ENCODE data around the gene INO80D.

Gene INO80D

GRCh38 chr2:205998583-205998982, 87.4 kb downstream of the INO80D start:
- no peak for ATAC-seq

GRCh38 chr2:205996161-205996560, 89.8 kb downstream of the INO80D start:
- ATAC-seq, result no peak
- no peak for TF ChIP-seq SNAI2 (CRISPR knock-in tag; IDR thresholded peaks at IDR 0.05)
- TF ChIP-seq TOX (CRISPR knock-in tag; IDR thresholded peaks at IDR 0.05; ENCODE audit: borderline replicate concordance), result no peak
- no peak for TF ChIP-seq CSRNP3 (CRISPR knock-in tag; IDR thresholded peaks at IDR 0.05)
- TF ChIP-seq POU6F1 (CRISPR knock-in tag; IDR thresholded peaks at IDR 0.05; ENCODE audit: borderline replicate concordance, low read depth), result no peak
- TF ChIP-seq BACH2 (CRISPR knock-in tag; IDR thresholded peaks at IDR 0.05; ENCODE audit: borderline replicate concordance), result no peak
- no peak for TF ChIP-seq ZNF70 (CRISPR knock-in tag; IDR thresholded peaks at IDR 0.05)
- TF ChIP-seq TCF4 (CRISPR knock-in tag; IDR thresholded peaks at IDR 0.05; ENCODE audit: borderline replicate concordance), result no peak
- no peak for TF ChIP-seq ZNF8 (CRISPR knock-in tag; IDR thresholded peaks at IDR 0.05)
- no peak for TF ChIP-seq GLIS3 (CRISPR knock-in tag; IDR thresholded peaks at IDR 0.05)
- TF ChIP-seq ESRRG (CRISPR knock-in tag; IDR thresholded peaks at IDR 0.05), result no peak
- TF ChIP-seq ZNF565 (CRISPR knock-in tag; conservative IDR thresholded peaks at IDR 0.05; ENCODE audit: low read depth), result no peak
- no peak for TF ChIP-seq ZFP3 (CRISPR knock-in tag; IDR thresholded peaks at IDR 0.05)
- no peak for TF ChIP-seq CREB5 (CRISPR knock-in tag; IDR thresholded peaks at IDR 0.05; ENCODE audit: low read depth)

More at GRCh38 chr2:205998583-205998982, 87.4 kb downstream of the INO80D start:
- no peak for TF ChIP-seq ZFP3 (CRISPR knock-in tag; IDR thresholded peaks at IDR 0.05)
- TF ChIP-seq ZNF70 (CRISPR knock-in tag; IDR thresholded peaks at IDR 0.05), result no peak
- TF ChIP-seq CREB5 (CRISPR knock-in tag; IDR thresholded peaks at IDR 0.05; ENCODE audit: low read depth), result no peak
- TF ChIP-seq ZNF8 (CRISPR knock-in tag; IDR thresholded peaks at IDR 0.05), result no peak
- no peak for TF ChIP-seq ISL1 (CRISPR knock-in tag; IDR thresholded peaks at IDR 0.05)
- TF ChIP-seq CSRNP3 (CRISPR knock-in tag; IDR thresholded peaks at IDR 0.05), result no peak
- TF ChIP-seq OSR1 (CRISPR knock-in tag; IDR thresholded peaks at IDR 0.05), result no peak
- TF ChIP-seq ZFP30 (CRISPR knock-in tag; IDR thresholded peaks at IDR 0.05), result no peak
- no peak for TF ChIP-seq TSHZ2 (CRISPR knock-in tag; IDR thresholded peaks at IDR 0.05)
- TF ChIP-seq CSDC2 (CRISPR knock-in tag; IDR thresholded peaks at IDR 0.05), result no peak
- TF ChIP-seq PATZ1 (CRISPR knock-in tag; IDR thresholded peaks at IDR 0.05; ENCODE audit: borderline replicate concordance), result no peak
- TF ChIP-seq TCF4 (CRISPR knock-in tag; IDR thresholded peaks at IDR 0.05; ENCODE audit: borderline replicate concordance), result no peak
- TF ChIP-seq ZC3H10 (CRISPR knock-in tag; IDR thresholded peaks at IDR 0.05), result no peak
- TF ChIP-seq TOX (CRISPR knock-in tag; IDR thresholded peaks at IDR 0.05; ENCODE audit: borderline replicate concordance), result no peak
- TF ChIP-seq ARNTL (CRISPR knock-in tag; IDR thresholded peaks at IDR 0.05; ENCODE audit: borderline replicate concordance, low read depth), result no peak
- no peak for TF ChIP-seq ESRRG (CRISPR knock-in tag; IDR thresholded peaks at IDR 0.05)

All from SK-N-SH treated with all-trans-retinoic acid at 6 μM for 48 hours (cell line).